ENCODE results near the gene PANX2.

Gene PANX2

GRCh38 chr22:50185375-50186087 is 15.0 kb downstream of the PANX2 start, which contains the start of gene TRABD:
TRABD (plus strand) TSS chr22:50185913; CDS start chr22:50193061, 7,148 bp downstream.
- peak; percentile 17 for DNase-seq

- DNase-seq, result no peak
These were observed 15.7 kb downstream of the PANX2 start for GRCh38 chr22:50186181-50186714.

GRCh38 chr22:50186761-50187523 is 16.4 kb downstream of the PANX2 start:
- no peak for DNase-seq

GRCh38 chr22:50188356-50188755 is 17.8 kb downstream of the PANX2 start:
- DNase-seq, result no peak

- peak; percentile 10 for DNase-seq
These were observed 18.8 kb downstream of the PANX2 start for GRCh38 chr22:50189184-50189848.

GRCh38 chr22:50189849-50190181 is 19.3 kb downstream of the PANX2 start:
- no peak for DNase-seq

- DNase-seq, result peak; percentile 29
These were observed 19.8 kb downstream of the PANX2 start for GRCh38 chr22:50190182-50190940.

- no peak for DNase-seq
These were observed 20.6 kb downstream of the PANX2 start for GRCh38 chr22:50190941-50191741.

GRCh38 chr22:50192436-50193204 is 22.1 kb downstream of the PANX2 start:
- no peak for DNase-seq

GRCh38 chr22:50193621-50194020 is 23.1 kb downstream of the PANX2 start:
- DNase-seq, result no peak

GRCh38 chr22:50194037-50194805 is 23.7 kb downstream of the PANX2 start:
- no peak for DNase-seq

GRCh38 chr22:50196256-50196655 is 25.7 kb downstream of the PANX2 start:
- no peak for DNase-seq

GRCh38 chr22:50197000-50197800 is 26.7 kb downstream of the PANX2 start:
- no peak for DNase-seq

GRCh38 chr22:50197856-50198623 is 27.5 kb downstream of the PANX2 start:
- no peak for DNase-seq

- DNase-seq, result no peak
These were observed 28.1 kb downstream of the PANX2 start for GRCh38 chr22:50198624-50199017.

GRCh38 chr22:50199251-50199721 is 28.8 kb downstream of the PANX2 start:
- DNase-seq, result no peak

GRCh38 chr22:50199829-50200460 is 29.4 kb downstream of the PANX2 start:
- no peak for DNase-seq
